ENCODE measurements around the gene RBFA. TPM values are rescaled to one million over a fixed set of nuclear protein-coding genes. Genes with fewer than 3 reads are reported as not detected.

RBFA gene
- total RNA-seq, 2 donors from 2014 or later, result 21.7 to 37.5 TPM

DNA sequence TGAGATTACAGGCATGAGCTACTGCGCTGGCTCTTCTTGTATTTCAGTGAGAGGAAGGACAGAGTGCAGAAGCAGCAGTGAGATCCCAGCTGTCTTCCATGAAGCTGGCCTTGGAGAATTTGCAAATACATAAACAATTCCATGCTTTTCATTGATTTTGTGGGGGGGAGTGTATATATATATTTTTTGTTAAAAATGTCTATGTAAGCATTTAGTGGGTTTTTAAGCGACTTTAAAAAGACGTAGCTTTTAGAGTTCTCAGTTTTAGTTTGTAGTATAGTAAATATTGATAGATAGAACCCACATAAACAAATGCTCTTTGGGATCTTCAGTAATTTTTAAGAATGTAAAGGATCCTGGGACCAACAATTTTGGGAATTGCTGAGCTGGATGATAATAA is 6.3 kb downstream of the RBFA start:
- Histone ChIP-seq H3K4me3 (no peak overlapping the region), H3K36me3 (peaks cover 18% of the 10 kb centered on the region), H3K27ac (no peak overlapping the region), H3K27me3 (replicated peaks; ENCODE audit: insufficient read depth) (no peaks in the 10 kb centered on the region), H3K9me3 (no peaks in the 10 kb centered on the region), H3K4me1 (ENCODE audit: control insufficient read depth in 1 of 2, low read depth in 2 of 2) (peaks cover 0 to 2% of the 10 kb centered on the region in 2 donors)
- ATAC-seq (ENCODE audit: insufficient number of reproducible peaks, low FRiP score, low read depth), result no peak
- no peak for DNase-seq (ENCODE audit: low spot score)
- TF ChIP-seq, protein P1, sequence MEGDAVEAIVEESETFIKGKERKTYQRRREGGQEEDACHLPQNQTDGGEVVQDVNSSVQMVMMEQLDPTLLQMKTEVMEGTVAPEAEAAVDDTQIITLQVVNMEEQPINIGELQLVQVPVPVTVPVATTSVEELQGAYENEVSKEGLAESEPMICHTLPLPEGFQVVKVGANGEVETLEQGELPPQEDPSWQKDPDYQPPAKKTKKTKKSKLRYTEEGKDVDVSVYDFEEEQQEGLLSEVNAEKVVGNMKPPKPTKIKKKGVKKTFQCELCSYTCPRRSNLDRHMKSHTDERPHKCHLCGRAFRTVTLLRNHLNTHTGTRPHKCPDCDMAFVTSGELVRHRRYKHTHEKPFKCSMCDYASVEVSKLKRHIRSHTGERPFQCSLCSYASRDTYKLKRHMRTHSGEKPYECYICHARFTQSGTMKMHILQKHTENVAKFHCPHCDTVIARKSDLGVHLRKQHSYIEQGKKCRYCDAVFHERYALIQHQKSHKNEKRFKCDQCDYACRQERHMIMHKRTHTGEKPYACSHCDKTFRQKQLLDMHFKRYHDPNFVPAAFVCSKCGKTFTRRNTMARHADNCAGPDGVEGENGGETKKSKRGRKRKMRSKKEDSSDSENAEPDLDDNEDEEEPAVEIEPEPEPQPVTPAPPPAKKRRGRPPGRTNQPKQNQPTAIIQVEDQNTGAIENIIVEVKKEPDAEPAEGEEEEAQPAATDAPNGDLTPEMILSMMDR (IDR thresholded peaks at IDR 0.05), result no peak

DNA sequence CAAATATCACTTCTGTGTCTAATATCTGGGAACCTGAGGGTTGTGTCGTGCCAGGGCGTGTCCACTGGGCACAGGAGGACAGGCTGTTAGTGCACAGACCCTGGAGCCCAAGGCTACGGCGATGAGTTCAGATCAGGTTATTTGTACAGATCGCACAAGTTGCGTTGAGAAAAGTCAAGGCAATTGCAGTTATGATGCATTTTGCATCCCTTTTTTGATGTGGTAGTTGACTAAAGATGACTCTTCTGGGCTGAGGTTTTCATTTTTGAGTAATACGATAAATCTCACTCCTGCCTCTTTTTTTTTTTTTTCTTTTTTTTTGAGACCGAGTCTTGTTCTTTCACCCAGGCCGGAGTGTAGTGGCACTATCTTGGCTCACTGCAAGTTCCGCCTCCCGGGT is 7.2 kb downstream of the RBFA start:
- Histone ChIP-seq H3K9me3 (no peaks in the 10 kb centered on the region), H3K27me3 (replicated peaks; ENCODE audit: insufficient read depth) (no peaks in the 10 kb centered on the region), H3K27ac (no peak overlapping the region), H3K36me3 (peaks cover 18% of the 10 kb centered on the region), H3K4me3 (no peak overlapping the region), H3K4me1 (ENCODE audit: control insufficient read depth in 1 of 2, low read depth in 2 of 2) (no peaks in the 10 kb centered on the region)
- ATAC-seq (ENCODE audit: insufficient number of reproducible peaks, low FRiP score, low read depth) (no peak), DNase-seq (ENCODE audit: low spot score) (no peak)
- TF ChIP-seq, protein P1 (IDR thresholded peaks at IDR 0.05), result no peak

DNA sequence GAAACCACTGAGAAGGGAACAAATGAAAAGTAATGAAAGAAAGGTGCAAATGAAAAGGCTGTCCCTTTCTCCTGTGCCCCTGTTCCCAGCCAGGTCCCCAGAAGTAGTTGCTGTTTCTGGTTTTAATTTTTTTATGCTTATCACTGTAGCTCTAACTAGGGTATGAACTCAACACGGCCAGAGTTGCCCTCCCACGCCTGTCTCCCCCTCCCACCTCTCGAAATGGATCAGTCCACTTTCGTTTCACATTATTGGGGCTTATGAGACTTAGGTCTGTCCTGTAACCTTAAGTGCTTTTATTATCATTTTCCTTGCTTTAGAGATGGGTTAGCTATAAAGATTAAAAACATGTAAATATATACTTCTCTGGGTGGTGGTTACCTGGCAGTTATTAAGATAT is 8.6 kb downstream of the RBFA start:
- no peak overlapping the region for H3K4me3 ChIP-seq
- no peak overlapping the region for H3K27ac ChIP-seq
- H3K27me3 ChIP-seq (replicated peaks; ENCODE audit: insufficient read depth), result no peaks in the 10 kb centered on the region
- no peaks in the 10 kb centered on the region for H3K4me1 ChIP-seq (ENCODE audit: control insufficient read depth in 1 of 2, low read depth in 2 of 2)
- no peaks in the 10 kb centered on the region for H3K9me3 ChIP-seq
- peaks cover 24% of the 10 kb centered on the region for H3K36me3 ChIP-seq
- DNase-seq (ENCODE audit: low spot score) (no peak), ATAC-seq (ENCODE audit: insufficient number of reproducible peaks, low FRiP score, low read depth) (no peak)
- TF ChIP-seq, protein P1 (IDR thresholded peaks at IDR 0.05), result no peak

DNA sequence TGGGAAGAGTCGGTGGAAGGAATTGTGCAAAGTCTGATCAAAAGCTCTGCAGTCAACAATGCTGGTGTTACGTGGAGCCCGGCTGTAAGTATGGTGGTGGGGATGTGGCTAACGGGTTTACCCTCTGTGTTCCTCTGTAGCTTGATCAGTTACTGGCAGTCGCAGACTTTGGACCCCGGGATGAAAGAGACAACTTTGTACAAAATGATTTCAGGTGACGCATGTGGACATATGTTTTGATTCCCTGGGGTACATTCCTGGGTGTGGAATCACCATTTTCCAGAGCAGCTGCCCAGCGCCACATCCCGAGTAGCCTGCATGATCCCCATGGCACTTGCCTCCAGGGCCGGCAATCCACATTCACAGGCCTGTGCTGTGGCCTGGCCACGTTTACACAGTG is 9.8 kb downstream of the RBFA start:
- ATAC-seq (ENCODE audit: insufficient number of reproducible peaks, low FRiP score, low read depth) (no peak), DNase-seq (ENCODE audit: low spot score) (no peak)
- no peaks in the 10 kb centered on the region for H3K4me1 ChIP-seq (ENCODE audit: control insufficient read depth in 1 of 2, low read depth in 2 of 2)
- TF ChIP-seq, protein P1 (IDR thresholded peaks at IDR 0.05), result no peak
- no peaks in the 10 kb centered on the region for H3K9me3 ChIP-seq
- H3K27ac ChIP-seq, result no peak overlapping the region
- peaks cover 27% of the 10 kb centered on the region for H3K36me3 ChIP-seq
- H3K4me3 ChIP-seq, result no peak overlapping the region
- no peaks in the 10 kb centered on the region for H3K27me3 ChIP-seq (replicated peaks; ENCODE audit: insufficient read depth)

DNA sequence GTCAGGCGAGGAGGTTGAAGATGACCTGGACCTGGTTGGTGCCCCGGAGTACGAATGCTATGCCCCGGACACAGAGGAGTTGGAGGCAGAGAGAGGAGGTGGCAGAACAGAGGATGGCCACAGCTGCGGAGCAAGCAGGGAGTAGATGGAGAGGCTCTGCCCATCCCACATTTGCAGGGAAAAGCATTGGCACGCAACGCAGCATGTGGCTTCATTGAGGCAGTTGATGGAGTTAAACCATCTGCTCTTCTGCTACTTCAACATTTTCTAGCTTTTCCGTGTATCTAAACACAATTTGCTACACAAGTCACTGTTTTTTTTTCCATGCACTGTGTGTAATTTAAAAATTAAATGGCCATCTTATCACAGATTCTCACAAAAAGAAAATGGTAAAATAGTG is 11.8 kb downstream of the RBFA start:
- no peaks in the 10 kb centered on the region for H3K4me1 ChIP-seq (ENCODE audit: control insufficient read depth in 1 of 2, low read depth in 2 of 2)
- TF ChIP-seq, protein P1 (IDR thresholded peaks at IDR 0.05), result no peak
- no peak for DNase-seq (ENCODE audit: low spot score)
- H3K4me3 ChIP-seq, result no peak overlapping the region
- ATAC-seq (ENCODE audit: insufficient number of reproducible peaks, low FRiP score, low read depth), result no peak
- H3K27me3 ChIP-seq (replicated peaks; ENCODE audit: insufficient read depth), result no peaks in the 10 kb centered on the region
- H3K36me3 ChIP-seq, result peaks cover 31% of the 10 kb centered on the region
- no peaks in the 10 kb centered on the region for H3K9me3 ChIP-seq
- H3K27ac ChIP-seq, result no peak overlapping the region
